SK-N-SH (cell line): Measurements from ENCODE around the gene ZMIZ1. TPM values are rescaled to one million over a fixed set of nuclear protein-coding genes. Genes with fewer than 3 reads are reported as not detected.

ENCODE experiments used
- CTCF ChIA-PET: fragments of 300-600, 350-600 bp; formaldehyde crosslinking; extraction: SDS; loops from one replicate; lab custom pipeline; 2021; lab: Yijun Ruan, JAX
- POLR2A ChIA-PET: fragments of 350-600 bp; sonication (Branson Sonifier 250); formaldehyde crosslinking; extraction: SDS; loops from one replicate; lab custom pipeline; 2020; ENCODE audit warnings: antibody characterized with exemption, inconsistent platforms; lab: Yijun Ruan, JAX
- DNase-seq: peaks from one replicate; pipeline ENCODE4 v3.0.0; 2012
- H2AFZ ChIP-seq: fragments of 200-600 bp; sonication (generic); 2 replicates; pipeline ENCODE4 v1.8.1; 2016; ENCODE audit warnings: antibody characterized with exemption, mild to moderate bottlenecking, low read depth
- H3F3A ChIP-seq: fragments of 200-600 bp; sonication (generic); replicated peaks from 2 replicates; pipeline ENCODE3; 2016; ENCODE audit warnings: antibody characterized with exemption, mild to moderate bottlenecking; ENCODE audit not compliant: insufficient read depth
- H3K27ac ChIP-seq, 2 experiments: fragments of 200-500 bp in 1 of 2; fragments of 200-600 bp in 1 of 2; sonication (Bioruptor generic) in 1 of 2; sonication (generic), shearing (Covaris generic) in 1 of 2; 2 replicates each; pipeline versions ENCODE4 v1.5.1 to v1.6.1; 2014 to 2016; ENCODE audit warnings: low read depth in 2 of 2, inconsistent platforms in 1 of 2, low read length in 1 of 2, mild to moderate bottlenecking in 1 of 2, mixed read lengths in 1 of 2
- H3K27me3 ChIP-seq: fragments of 200-600 bp; sonication (generic), shearing (Covaris generic); 2 replicates; pipeline ENCODE4 v1.6.1; 2016; ENCODE audit warnings: mixed run types; ENCODE audit not compliant: insufficient read depth
- H3K36me3 ChIP-seq, 2 experiments: fragments of 200-500 bp in 1 of 2; fragments of 200-600 bp in 1 of 2; sonication (Bioruptor generic) in 1 of 2; sonication (generic) in 1 of 2; replicated peaks in 1 of 2; 2 replicates each; pipeline versions ENCODE3 to v1.5.1; 2014 to 2016; ENCODE audit warnings: low read length in 1 of 2, mild to moderate bottlenecking in 1 of 2; ENCODE audit not compliant: insufficient read depth in 2 of 2, control insufficient read depth in 1 of 2
- H3K4me1 ChIP-seq, 2 experiments: fragments of 200-500 bp in 1 of 2; fragments of 200-600 bp in 1 of 2; sonication (Bioruptor generic) in 1 of 2; sonication (generic), shearing (Covaris generic) in 1 of 2; 2 replicates each; pipeline versions ENCODE4 v1.5.1 to v1.6.1; 2014 to 2016; ENCODE audit warnings: low read depth in 1 of 2, low read length in 1 of 2, mixed run types in 1 of 2; ENCODE audit not compliant: insufficient read depth in 2 of 2, control insufficient read depth in 1 of 2
- H3K4me2 ChIP-seq: fragments of 200-600 bp; sonication (generic), shearing (Covaris generic); 2 replicates; pipeline ENCODE4 v1.6.1; 2017; ENCODE audit warnings: mixed run types
- H3K4me3 ChIP-seq, 2 experiments: fragments of 200-500 bp in 1 of 2; fragments of 200-600 bp in 1 of 2; sonication (Bioruptor generic) in 1 of 2; sonication (generic), shearing (Covaris generic) in 1 of 2; 2 replicates each; pipeline versions ENCODE4 v1.5.1 to v1.8.1; 2014 to 2016; ENCODE audit warnings: low read depth in 2 of 2, inconsistent platforms in 1 of 2, low read length in 1 of 2, mild to moderate bottlenecking in 1 of 2, mixed read lengths in 1 of 2, moderate library complexity in 1 of 2
- H3K79me2 ChIP-seq: fragments of 200-600 bp; sonication (generic); 2 replicates; pipeline ENCODE4 v1.8.1; 2017; ENCODE audit warnings: mild to moderate bottlenecking; ENCODE audit not compliant: insufficient read depth
- H3K9ac ChIP-seq: fragments of 200-600 bp; sonication (generic); 2 replicates; pipeline ENCODE4 v1.6.1; 2017; ENCODE audit warnings: mixed run types
- H3K9me2 ChIP-seq: fragments of 200-600 bp; sonication (generic); 2 replicates; pipeline ENCODE4 v1.6.1; 2017; ENCODE audit warnings: mixed run types
- H3K9me3 ChIP-seq: fragments of 200-600 bp; sonication (generic); 2 replicates; pipeline ENCODE4 v1.6.1; 2017; ENCODE audit warnings: mixed run types, mild to moderate bottlenecking, moderate library complexity
- H4K20me1 ChIP-seq: fragments of 200-600 bp; sonication (generic); 2 replicates; pipeline ENCODE4 v1.6.1; 2017; ENCODE audit warnings: mild to moderate bottlenecking, mixed run types; ENCODE audit not compliant: insufficient read depth
- CHD2 ChIP-seq: fragments of 150-350 bp; IDR thresholded peaks from 2 replicates; pipeline ENCODE4 v1.6.1; 2018; ENCODE audit warnings: low read length; ENCODE audit not compliant: partially characterized antibody
- ELF1 ChIP-seq: IDR thresholded peaks from 2 replicates; pipeline ENCODE4 v1.4.0; 2012
- EP300 ChIP-seq, 2 experiments: IDR thresholded peaks; 2 replicates each; pipeline versions ENCODE4 v1.4.0 to v1.6.1; 2012; ENCODE audit warnings: borderline replicate concordance in 1 of 2, low read depth in 1 of 2, low read length in 1 of 2
- FOSL2 ChIP-seq: IDR thresholded peaks from 2 replicates; pipeline ENCODE4 v1.4.0; 2012; ENCODE audit warnings: low read depth, mild to moderate bottlenecking, moderate library complexity, borderline replicate concordance
- FOXJ3 ChIP-seq: sonication (generic); formaldehyde crosslinking; IDR thresholded peaks from 2 replicates; pipeline ENCODE4 v1.5.1; 2020; ENCODE audit warnings: mild to moderate bottlenecking, missing genetic modification reagents
- GATA2 ChIP-seq: sonication (generic); formaldehyde crosslinking; IDR thresholded peaks from 2 replicates; pipeline ENCODE4 v1.5.0; 2020; ENCODE audit warnings: mild to moderate bottlenecking, missing genetic modification reagents
- MXI1 ChIP-seq: IDR thresholded peaks from 2 replicates; pipeline ENCODE4 v1.6.1; 2012; ENCODE audit warnings: mild to moderate bottlenecking, low read depth, low read length, improper control_type of control experiment
- RAD21 ChIP-seq: IDR thresholded peaks from 2 replicates; pipeline ENCODE4 v1.6.1; 2012; ENCODE audit warnings: mild to moderate bottlenecking, low read length
- RCOR1 ChIP-seq: fragments of 150-350 bp; IDR thresholded peaks from 2 replicates; pipeline ENCODE4 v1.6.1; 2017; ENCODE audit warnings: antibody characterized with exemption, low read length
- RFX5 ChIP-seq: IDR thresholded peaks from 2 replicates; pipeline ENCODE4 v1.6.1; 2012; ENCODE audit warnings: mild to moderate bottlenecking, improper control_type of control experiment, low read length
- SMC3 ChIP-seq: IDR thresholded peaks from 2 replicates; pipeline ENCODE4 v1.6.1; 2012; ENCODE audit warnings: low read depth, low read length, improper control_type of control experiment
- WGBS: methylation state at CpG from one replicate; pipeline ENCODE4 v1.1.6; 2017; ENCODE audit warnings: low lambda C conversion rate; 5-methylcytosine and 5-hydroxymethylcytosine counted together
- polyA plus RNA-seq, 3 experiments: library from polyadenylated mRNA; depleted of rRNA; stranded (reverse); fragments of >200 nt; gene quantifications; 2 replicates each; pipeline ENCODE4 v1.2.3, GENCODE V29; 2012
- TF ChIP-seq, protein P1 (sequence below): fragments of 150-350 bp; IDR thresholded peaks from 2 replicates; pipeline ENCODE4 v1.6.1; 2017; ENCODE audit warnings: antibody characterized with exemption, low read length, low read depth, borderline replicate concordance

The ZMIZ1 gene
- polyA plus RNA-seq, 1 of the 3 experiments (the other 2 are of a cell fraction): 23.5 TPM

DNA sequence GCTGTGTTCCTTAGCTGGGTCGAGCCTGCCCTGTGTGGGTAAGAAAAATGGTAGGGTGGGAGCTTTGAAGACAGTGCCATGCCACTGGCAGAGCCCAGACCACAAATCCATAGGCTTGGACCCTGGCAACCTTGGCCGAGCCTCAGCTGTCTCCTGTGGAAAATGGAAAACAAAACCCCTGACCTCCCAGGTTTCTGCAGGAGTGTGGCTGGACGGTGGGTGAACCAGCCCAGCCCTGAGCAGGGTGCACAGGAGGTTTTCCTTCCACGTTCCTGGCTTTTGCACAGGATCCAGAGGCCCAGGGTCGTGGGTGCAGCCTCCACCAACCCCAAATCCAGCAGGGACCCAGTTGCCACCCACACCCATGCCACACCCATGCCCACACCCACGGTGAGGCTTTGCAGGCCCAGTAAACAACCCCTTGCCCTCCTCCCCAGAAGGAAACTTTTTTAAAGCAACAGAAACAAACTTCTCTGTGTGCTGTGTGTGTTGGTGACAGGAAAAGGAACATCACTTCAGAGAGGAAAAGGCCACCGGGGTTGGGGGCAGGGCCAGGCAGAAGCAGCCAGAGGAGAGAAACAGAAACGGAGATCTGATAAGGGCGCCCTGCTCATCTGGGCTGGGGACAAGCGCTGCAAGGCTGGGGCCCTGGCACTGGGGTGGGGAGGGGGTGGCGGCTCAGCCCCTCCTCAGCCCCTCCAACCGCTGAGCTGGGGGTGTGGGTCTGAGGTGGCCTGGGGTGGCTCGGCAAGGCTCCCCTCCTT, 20.7 kb upstream of the ZMIZ1 start:
- POLR2A ChIA-PET: interaction anchor here (1.1 to 1.4 kb wide), 2 partner anchors 8 to 73 kb away, joined by 3 to 4 read pairs; no protein-coding TSS in a partner anchor
- no peaks in the 10 kb centered on the region for H3K27me3 ChIP-seq
- no peaks in the 10 kb centered on the region for H3K9me2 ChIP-seq
- H4K20me1 ChIP-seq: no peaks in the 10 kb centered on the region
- no peak overlapping the region for H3K9ac ChIP-seq
- H3K4me3 ChIP-seq: no peak overlapping the region
- no peaks in the 10 kb centered on the region for H3K9me3 ChIP-seq
- H3K4me1 ChIP-seq: peaks cover 13 to 70% of the 10 kb centered on the region in 2 experiments; a peak in 2 of 4 replicates
- H3F3A ChIP-seq: no peaks in the 10 kb centered on the region
- TF ChIP-seq CHD2: peak; percentile 95
- TF ChIP-seq EP300 (IDR thresholded peaks at IDR 0.05; ENCODE audit: borderline replicate concordance in 1 of 2, low read depth in 1 of 2, low read length in 1 of 2): peak in 1 of 2 experiments; percentile 88; a peak in 2 of 4 replicates
- TF ChIP-seq RCOR1: peak; percentile 76
- peak; percentile 38 for TF ChIP-seq RAD21
- no peak for TF ChIP-seq FOSL2
- peak; percentile 83 for TF ChIP-seq FOXJ3 (CRISPR knock-in tag)
- TF ChIP-seq MXI1: peak; percentile 17; the same call in 1 of the 2 replicates
- peak; percentile 97 for TF ChIP-seq GATA2
- no peak for TF ChIP-seq RFX5
- TF ChIP-seq, all 33 proteins: peak for 7
- CTCF ChIA-PET: interaction anchor here (0.6 to 1.9 kb wide), 6 partner anchors 19 to 148 kb away, joined by 3 to 6 read pairs (median 4); no protein-coding TSS in a partner anchor
- peak; percentile 91 for DNase-seq
- no peak overlapping the region for H2AFZ ChIP-seq
- H3K27ac ChIP-seq: peak overlapping the region in 1 of 2 experiments; percentile 96; a peak in 2 of 4 replicates
- 56% methylated on average over 8 of the region's 13 CpGs for WGBS
- H3K4me2 ChIP-seq: no peak overlapping the region; the same call in 1 of the 2 replicates
- H3K36me3 ChIP-seq: no peaks in the 10 kb centered on the region
- no peaks in the 10 kb centered on the region for H3K79me2 ChIP-seq

GRCh38 chr10:79048639-79049550, 19.9 kb upstream of the ZMIZ1 start:
- no peak for TF ChIP-seq ELF1
- TF ChIP-seq, protein P1, sequence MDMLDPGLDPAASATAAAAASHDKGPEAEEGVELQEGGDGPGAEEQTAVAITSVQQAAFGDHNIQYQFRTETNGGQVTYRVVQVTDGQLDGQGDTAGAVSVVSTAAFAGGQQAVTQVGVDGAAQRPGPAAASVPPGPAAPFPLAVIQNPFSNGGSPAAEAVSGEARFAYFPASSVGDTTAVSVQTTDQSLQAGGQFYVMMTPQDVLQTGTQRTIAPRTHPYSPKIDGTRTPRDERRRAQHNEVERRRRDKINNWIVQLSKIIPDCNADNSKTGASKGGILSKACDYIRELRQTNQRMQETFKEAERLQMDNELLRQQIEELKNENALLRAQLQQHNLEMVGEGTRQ: no peak
- TF ChIP-seq SMC3: no peak
- TF ChIP-seq RCOR1: no peak
- 88% methylated on average over 10 of the region's 14 CpGs for WGBS
- ChIA-PET CTCF (interaction anchor here (1.0 to 1.2 kb wide), 4 partner anchors 18 to 147 kb away, joined by 3 to 5 read pairs (median 4); no protein-coding TSS in a partner anchor), POLR2A (interaction anchor here (1.4 kb wide), 1 partner anchor 9 kb away, joined by 3 read pairs; no protein-coding TSS in a partner anchor)
- no peak overlapping the region for H3K4me2 ChIP-seq
- H3K4me3 ChIP-seq: no peak overlapping the region
- peak overlapping the region in 1 of 2 experiments; percentile 96; a peak in 2 of 4 replicates for H3K27ac ChIP-seq
- H3K9me3 ChIP-seq: no peaks in the 10 kb centered on the region
- H3K36me3 ChIP-seq: no peaks in the 10 kb centered on the region
- no peak overlapping the region for H2AFZ ChIP-seq
- H3K79me2 ChIP-seq: no peaks in the 10 kb centered on the region
- no peak for DNase-seq
- peaks cover 13 to 70% of the 10 kb centered on the region in 2 experiments; a peak in 2 of 4 replicates for H3K4me1 ChIP-seq
- H3F3A ChIP-seq: no peaks in the 10 kb centered on the region
- no peaks in the 10 kb centered on the region for H4K20me1 ChIP-seq
- no peaks in the 10 kb centered on the region for H3K9me2 ChIP-seq
- H3K27me3 ChIP-seq: no peaks in the 10 kb centered on the region
- no peak overlapping the region for H3K9ac ChIP-seq
